Gastrocnemius medialis (tissue), 4 donors: Measurements from ENCODE around the gene BCL11A. TPM values are rescaled to one million over a fixed set of nuclear protein-coding genes. Genes with fewer than 3 reads are reported as not detected.

ENCODE experiments used
- ATAC-seq, 2 donors: fragments of 150-250 bp; one replicate each; pipeline ENCODE4 v1.9.1; 2016
- DNase-seq, 2 donors: peaks; one replicate each; pipeline ENCODE4 v3.0.0-alpha.2; 2019
- H3K27ac ChIP-seq, 4 donors: fragments of 200-600 bp; sonication (generic); 1 replicate in 1 of 4; 2 replicates in 3 of 4; pipeline ENCODE4 v1.5.1; 2016 to 2018; ENCODE audit warnings: mild to moderate bottlenecking in 2 of 4, moderate library complexity in 1 of 4
- H3K27me3 ChIP-seq, 3 donors: fragments of 200-600 bp; sonication (generic) in 2 of 3; 1 replicate in 1 of 3; 2 replicates in 2 of 3; pipeline versions ENCODE4 v1.5.1 to v1.6.0; 2016 to 2019; ENCODE audit warnings: mild to moderate bottlenecking in 1 of 3, moderate library complexity in 1 of 3
- H3K36me3 ChIP-seq, 2 donors: fragments of 200-600 bp; sonication (generic) in 1 of 2; one replicate each; pipeline ENCODE4 v1.5.1; 2017 to 2018
- H3K4me1 ChIP-seq, 2 donors: fragments of 200-600 bp; sonication (generic) in 1 of 2; one replicate each; pipeline ENCODE4 v1.5.1; 2016 to 2017; ENCODE audit warnings: mild to moderate bottlenecking in 2 of 2
- H3K4me3 ChIP-seq, 4 donors: fragments of 200-600 bp; sonication (generic) in 3 of 4; 1 replicate in 1 of 4; 2 replicates in 3 of 4; pipeline ENCODE4 v1.5.1; 2016 to 2019; ENCODE audit warnings: mild to moderate bottlenecking in 2 of 4
- H3K9me3 ChIP-seq, 3 donors: fragments of 200-600 bp; sonication (generic) in 2 of 3; 1 replicate in 1 of 3; 2 replicates in 2 of 3; pipeline ENCODE4 v1.5.1; 2016 to 2019
- POLR2A ChIP-seq, 2 donors: fragments of 450-650 bp; IDR thresholded peaks; one replicate each; pipeline ENCODE4 v1.6.1; 2017; ENCODE audit warnings: antibody characterized with exemption in 2 of 2, mild to moderate bottlenecking in 2 of 2, moderate library complexity in 2 of 2
- in situ Hi-C, 4 donors: fragments of 200-750 bp; cut with MboI; loops; one replicate each; pipeline versions ENCODE4 v1.15.0 to v1.8.0; 2017; ENCODE audit warnings: low sequenced_read_pairs in 4 of 4
- intact Hi-C: fragments of 100-400 bp; cut with DNase I; formaldehyde crosslinking; loops from one replicate; pipeline ENCODE4 v1.15.1; 2023; ENCODE audit warnings: low total_unique reads
- total RNA-seq, 4 donors: library from RNA; depleted of rRNA; stranded (reverse); fragments of >200 nt; gene quantifications; one replicate each; pipeline versions ENCODE4 v1.1.0 to v1.2.3, GENCODE V29; 2016
- TF ChIP-seq, protein P1 (sequence below), 5 experiments: fragments of 450-650 bp in 3 of 5; fragments of 200-600 bp in 2 of 5; sonication (generic) in 2 of 5; IDR thresholded peaks in 4 of 5; conservative IDR thresholded peaks in 1 of 5; 1 replicate in 4 of 5; 2 replicates in 1 of 5; pipeline ENCODE4 v1.5.1; 2016 to 2019; ENCODE audit warnings: antibody characterized with exemption in 5 of 5, mild to moderate bottlenecking in 3 of 5, moderate library complexity in 3 of 5

BCL11A gene
- total RNA-seq, 4 donors from 2014 or later, result 0.04 to 1.0 (median 0.07) TPM; not detected in 1

DNA sequence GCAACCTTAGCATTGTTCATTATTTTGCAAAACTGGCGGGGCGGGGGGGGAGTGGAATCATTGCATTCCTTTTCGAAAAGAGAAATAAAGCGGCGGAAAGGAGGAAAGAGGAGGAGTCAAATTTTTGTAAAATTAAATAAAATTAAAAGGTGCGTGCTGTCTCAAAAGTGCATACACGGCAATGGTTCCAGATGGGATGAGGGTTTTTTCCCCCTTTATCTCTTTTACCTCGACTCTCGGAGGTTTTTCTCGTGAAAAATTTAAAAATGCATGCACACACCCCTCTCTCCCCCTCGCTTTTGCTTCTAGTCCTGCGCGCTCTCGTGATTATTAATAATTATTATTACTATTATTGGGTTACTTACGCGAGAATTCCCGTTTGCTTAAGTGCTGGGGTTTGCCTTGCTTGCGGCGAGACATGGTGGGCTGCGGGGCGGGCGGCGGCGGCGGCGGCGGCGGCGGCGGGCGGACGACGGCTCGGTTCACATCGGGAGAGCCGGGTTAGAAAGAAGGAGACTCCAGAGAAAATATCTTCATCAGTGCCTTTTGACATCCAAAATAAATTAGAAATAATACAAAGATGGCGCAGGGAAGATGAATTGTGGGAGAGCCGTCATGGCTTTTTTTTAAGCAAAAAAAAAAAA lies 481 bp downstream of the BCL11A start:
- Histone ChIP-seq H3K4me1 (peaks cover 46 to 57% of the 10 kb centered on the region in 2 donors), H3K36me3 (no peaks in the 10 kb centered on the region), H3K27me3 (peaks cover 86 to 96% (median 93%) of the 10 kb centered on the region in 3 donors), H3K27ac (no peak overlapping the region), H3K4me3 (peak overlapping the region; percentile 52 to 63 (median 58)), H3K9me3 (no peaks in the 10 kb centered on the region)
- intact Hi-C loops (loop anchor here (5.0 kb wide), 1 partner anchor 1251 kb away; no protein-coding TSS in a partner anchor), in situ Hi-C loops (loop anchor here in 2 of 4 donors (25.0 kb wide), 2 partner anchors 1241 to 1266 kb away; no protein-coding TSS in a partner anchor)
- TF ChIP-seq POLR2A (IDR thresholded peaks at IDR 0.05), result no peak
- TF ChIP-seq, protein P1, sequence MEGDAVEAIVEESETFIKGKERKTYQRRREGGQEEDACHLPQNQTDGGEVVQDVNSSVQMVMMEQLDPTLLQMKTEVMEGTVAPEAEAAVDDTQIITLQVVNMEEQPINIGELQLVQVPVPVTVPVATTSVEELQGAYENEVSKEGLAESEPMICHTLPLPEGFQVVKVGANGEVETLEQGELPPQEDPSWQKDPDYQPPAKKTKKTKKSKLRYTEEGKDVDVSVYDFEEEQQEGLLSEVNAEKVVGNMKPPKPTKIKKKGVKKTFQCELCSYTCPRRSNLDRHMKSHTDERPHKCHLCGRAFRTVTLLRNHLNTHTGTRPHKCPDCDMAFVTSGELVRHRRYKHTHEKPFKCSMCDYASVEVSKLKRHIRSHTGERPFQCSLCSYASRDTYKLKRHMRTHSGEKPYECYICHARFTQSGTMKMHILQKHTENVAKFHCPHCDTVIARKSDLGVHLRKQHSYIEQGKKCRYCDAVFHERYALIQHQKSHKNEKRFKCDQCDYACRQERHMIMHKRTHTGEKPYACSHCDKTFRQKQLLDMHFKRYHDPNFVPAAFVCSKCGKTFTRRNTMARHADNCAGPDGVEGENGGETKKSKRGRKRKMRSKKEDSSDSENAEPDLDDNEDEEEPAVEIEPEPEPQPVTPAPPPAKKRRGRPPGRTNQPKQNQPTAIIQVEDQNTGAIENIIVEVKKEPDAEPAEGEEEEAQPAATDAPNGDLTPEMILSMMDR (IDR thresholded peaks at IDR 0.05 in 4 of 5, conservative IDR thresholded peaks at IDR 0.05 in 1 of 5), result no peak
- ATAC-seq (no peak), DNase-seq (no peak)

DNA sequence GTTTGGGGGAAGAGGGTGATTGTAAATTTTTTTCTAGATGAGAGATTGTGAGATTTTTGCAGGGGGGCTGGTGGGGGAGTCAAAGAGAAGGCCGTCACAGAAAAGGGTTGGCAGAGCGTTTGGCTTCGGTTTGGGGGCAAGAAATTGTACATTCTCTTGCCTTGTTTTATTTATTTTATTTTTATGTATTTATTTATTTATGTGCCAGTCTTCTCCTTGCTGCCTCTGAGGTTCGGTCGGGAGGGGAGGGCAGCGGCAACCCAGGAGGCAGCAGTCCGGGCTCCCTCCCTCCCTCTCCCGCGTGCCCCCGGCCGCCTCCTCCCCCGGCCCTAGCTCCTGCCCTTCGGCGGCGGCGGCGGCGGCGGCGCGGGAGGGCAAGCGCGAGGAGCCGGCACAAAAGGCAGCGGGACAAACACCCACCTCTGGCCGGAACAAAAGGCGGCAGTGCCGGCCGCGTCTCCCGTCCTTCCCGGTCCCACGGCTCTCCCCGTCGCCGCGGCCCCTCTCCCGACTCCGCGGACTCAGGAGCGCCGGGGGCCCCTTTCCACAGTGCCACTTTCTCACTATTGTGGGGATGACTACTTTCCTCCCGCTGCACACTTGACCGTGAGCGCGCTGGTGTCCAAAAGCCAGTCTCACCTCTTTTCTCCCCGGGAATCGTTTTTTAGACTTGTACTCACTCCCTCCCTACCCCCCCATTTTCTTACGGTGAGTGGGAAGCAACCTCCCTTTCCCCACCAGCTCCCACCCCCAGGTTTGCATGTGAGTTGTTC lies 1.2 kb downstream of the BCL11A start:
- Histone ChIP-seq H3K27me3 (peaks cover 84 to 97% (median 93%) of the 10 kb centered on the region in 3 donors), H3K27ac (no peak overlapping the region)
- no peak for ATAC-seq

DNA sequence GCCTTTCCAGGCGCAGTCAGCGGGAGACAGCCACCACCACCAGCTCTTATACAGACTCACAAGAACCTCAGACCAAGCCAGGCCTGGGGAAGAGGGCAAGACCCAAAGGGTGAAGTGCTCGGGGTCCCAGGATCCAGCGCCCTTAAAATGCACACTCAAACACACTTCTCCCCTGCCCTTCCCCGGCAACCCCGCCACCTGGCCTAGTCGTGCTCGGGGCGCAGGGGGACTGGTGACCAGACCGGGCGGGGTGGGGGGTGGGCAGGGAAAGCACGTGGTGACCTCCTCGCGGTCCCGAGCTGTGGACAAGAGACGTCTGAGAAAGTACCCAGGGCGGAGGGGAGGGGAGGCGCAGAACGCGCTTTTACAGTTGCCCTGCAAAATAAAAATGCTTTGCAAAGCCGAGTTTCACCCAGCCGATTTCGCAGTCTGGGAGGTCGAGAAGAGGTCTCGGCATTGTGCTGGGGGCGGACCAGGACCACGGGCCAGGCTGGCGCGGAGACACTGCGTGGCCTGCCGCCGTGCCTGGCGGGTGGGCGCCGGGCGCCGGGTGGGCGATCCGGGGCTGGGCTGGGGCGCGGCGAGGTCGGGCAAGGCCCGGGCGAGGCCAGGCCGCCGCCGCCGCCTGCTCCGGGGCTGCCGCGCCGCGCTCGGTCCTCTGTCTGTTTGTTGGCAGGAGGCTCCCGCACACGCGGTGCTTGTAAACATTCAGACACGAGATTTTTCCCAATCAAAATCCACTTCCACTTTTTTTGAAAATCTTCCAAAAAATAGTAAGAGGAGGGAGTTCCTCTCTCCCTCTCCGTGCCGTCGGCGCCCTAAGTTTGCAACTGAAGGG lies 2.0 kb downstream of the BCL11A start:
- DNase-seq, result no peak
- TF ChIP-seq, protein P1 (IDR thresholded peaks at IDR 0.05 in 4 of 5, conservative IDR thresholded peaks at IDR 0.05 in 1 of 5), result no peak
- TF ChIP-seq POLR2A (IDR thresholded peaks at IDR 0.05), result no peak
- Histone ChIP-seq H3K27ac (no peak overlapping the region), H3K9me3 (no peaks in the 10 kb centered on the region), H3K27me3 (peaks cover 77 to 96% (median 93%) of the 10 kb centered on the region in 3 donors), H3K4me1 (peaks cover 41 to 55% of the 10 kb centered on the region in 2 donors), H3K36me3 (no peaks in the 10 kb centered on the region), H3K4me3 (peak overlapping the region; percentile 16 to 63 (median 58))
- intact Hi-C loops, result loop anchor here (5.0 kb wide), 1 partner anchor 1249 kb away; no protein-coding TSS in a partner anchor
- ATAC-seq, result no peak
- in situ Hi-C loops, result loop anchor here in 2 of 4 donors (25.0 kb wide), 2 partner anchors 1239 to 1264 kb away; no protein-coding TSS in a partner anchor

More for the DNA sequence above, 1.2 kb downstream of the BCL11A start:
- intact Hi-C loops, result loop anchor here (5.0 kb wide), 1 partner anchor 1250 kb away; no protein-coding TSS in a partner anchor
- Histone ChIP-seq H3K4me1 (peaks cover 46 to 57% of the 10 kb centered on the region in 2 donors), H3K9me3 (no peaks in the 10 kb centered on the region), H3K4me3 (peak overlapping the region; percentile 16 to 63 (median 58)), H3K36me3 (no peaks in the 10 kb centered on the region)
- no peak for TF ChIP-seq POLR2A (IDR thresholded peaks at IDR 0.05)
- TF ChIP-seq, protein P1 (IDR thresholded peaks at IDR 0.05 in 4 of 5, conservative IDR thresholded peaks at IDR 0.05 in 1 of 5), result no peak
- in situ Hi-C loops, result loop anchor here in 2 of 4 donors (25.0 kb wide), 2 partner anchors 1240 to 1265 kb away; no protein-coding TSS in a partner anchor
- DNase-seq, result no peak

DNA sequence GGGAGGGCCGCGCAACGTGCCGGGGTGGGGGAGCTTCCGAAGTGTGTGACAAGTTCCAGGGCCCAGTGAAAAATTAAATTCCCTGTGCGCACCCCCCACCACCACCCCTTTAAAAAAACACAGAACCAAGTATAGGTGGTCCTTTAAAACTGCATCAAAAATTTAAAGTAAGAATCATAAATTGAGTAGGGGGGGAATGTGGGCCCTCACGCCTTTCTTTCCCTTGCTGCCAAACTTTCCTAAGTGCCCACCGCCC lies 2.5 kb downstream of the BCL11A start:
- ATAC-seq (no peak), DNase-seq (no peak)
- Histone ChIP-seq H3K27me3 (peaks cover 71 to 94% (median 93%) of the 10 kb centered on the region in 3 donors), H3K9me3 (no peaks in the 10 kb centered on the region), H3K4me3 (peak overlapping the region in 3 of 4 donors; percentile 63 to 79 (median 70)), H3K4me1 (peaks cover 40 to 55% of the 10 kb centered on the region in 2 donors), H3K36me3 (no peaks in the 10 kb centered on the region), H3K27ac (no peak overlapping the region)
- in situ Hi-C loops (loop anchor here in 2 of 4 donors (25.0 kb wide), 2 partner anchors 1239 to 1264 kb away; no protein-coding TSS in a partner anchor), intact Hi-C loops (loop anchor here (5.0 kb wide), 1 partner anchor 1249 kb away; no protein-coding TSS in a partner anchor)
- TF ChIP-seq, protein P1 (IDR thresholded peaks at IDR 0.05 in 4 of 5, conservative IDR thresholded peaks at IDR 0.05 in 1 of 5), result no peak
- no peak for TF ChIP-seq POLR2A (IDR thresholded peaks at IDR 0.05)
